ENCODE results near the gene LAMTOR2.

DNA sequence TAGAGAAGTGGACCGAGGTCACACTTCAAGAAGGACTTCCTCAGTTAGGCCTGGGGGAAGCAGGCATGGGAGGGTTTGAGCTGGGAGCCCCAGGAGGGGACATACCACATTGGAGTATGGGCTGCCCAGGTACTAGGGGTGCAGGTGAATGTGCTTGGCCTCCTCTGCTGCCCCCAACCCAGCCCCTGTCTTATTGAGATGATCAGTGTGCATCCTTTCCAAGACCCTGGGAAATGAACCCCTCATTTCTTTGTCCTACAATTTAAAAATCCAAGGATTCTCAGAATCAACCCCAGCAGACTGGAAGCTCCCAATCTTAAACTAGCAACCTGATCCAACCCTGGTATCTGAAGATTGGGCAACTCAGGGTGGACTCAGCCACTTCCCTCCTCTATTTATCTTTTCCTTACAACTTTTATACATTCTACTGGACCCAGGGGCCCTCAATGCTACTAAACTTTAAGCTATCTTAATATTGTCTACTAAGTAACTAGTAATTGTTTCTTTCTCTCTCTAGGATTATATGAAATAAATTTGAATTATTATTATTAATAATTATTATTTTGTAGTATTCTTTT is 18.6 kb downstream of the LAMTOR2 start:
- TF ChIP-seq, protein P1, sequence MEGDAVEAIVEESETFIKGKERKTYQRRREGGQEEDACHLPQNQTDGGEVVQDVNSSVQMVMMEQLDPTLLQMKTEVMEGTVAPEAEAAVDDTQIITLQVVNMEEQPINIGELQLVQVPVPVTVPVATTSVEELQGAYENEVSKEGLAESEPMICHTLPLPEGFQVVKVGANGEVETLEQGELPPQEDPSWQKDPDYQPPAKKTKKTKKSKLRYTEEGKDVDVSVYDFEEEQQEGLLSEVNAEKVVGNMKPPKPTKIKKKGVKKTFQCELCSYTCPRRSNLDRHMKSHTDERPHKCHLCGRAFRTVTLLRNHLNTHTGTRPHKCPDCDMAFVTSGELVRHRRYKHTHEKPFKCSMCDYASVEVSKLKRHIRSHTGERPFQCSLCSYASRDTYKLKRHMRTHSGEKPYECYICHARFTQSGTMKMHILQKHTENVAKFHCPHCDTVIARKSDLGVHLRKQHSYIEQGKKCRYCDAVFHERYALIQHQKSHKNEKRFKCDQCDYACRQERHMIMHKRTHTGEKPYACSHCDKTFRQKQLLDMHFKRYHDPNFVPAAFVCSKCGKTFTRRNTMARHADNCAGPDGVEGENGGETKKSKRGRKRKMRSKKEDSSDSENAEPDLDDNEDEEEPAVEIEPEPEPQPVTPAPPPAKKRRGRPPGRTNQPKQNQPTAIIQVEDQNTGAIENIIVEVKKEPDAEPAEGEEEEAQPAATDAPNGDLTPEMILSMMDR (conservative IDR thresholded peaks at IDR 0.05): no peak
- TF ChIP-seq ZFX (IDR thresholded peaks at IDR 0.05): no peak

All from C4-2B (cell line).